ENCODE data around the gene CNPY2. TPM values are rescaled to one million over a fixed set of nuclear protein-coding genes. Genes with fewer than 3 reads are reported as not detected.

Gene CNPY2
- total and polyA plus RNA-seq, 3 donors from 2014 or later: 62.4 to 82.5 (median 63.3) TPM

DNA sequence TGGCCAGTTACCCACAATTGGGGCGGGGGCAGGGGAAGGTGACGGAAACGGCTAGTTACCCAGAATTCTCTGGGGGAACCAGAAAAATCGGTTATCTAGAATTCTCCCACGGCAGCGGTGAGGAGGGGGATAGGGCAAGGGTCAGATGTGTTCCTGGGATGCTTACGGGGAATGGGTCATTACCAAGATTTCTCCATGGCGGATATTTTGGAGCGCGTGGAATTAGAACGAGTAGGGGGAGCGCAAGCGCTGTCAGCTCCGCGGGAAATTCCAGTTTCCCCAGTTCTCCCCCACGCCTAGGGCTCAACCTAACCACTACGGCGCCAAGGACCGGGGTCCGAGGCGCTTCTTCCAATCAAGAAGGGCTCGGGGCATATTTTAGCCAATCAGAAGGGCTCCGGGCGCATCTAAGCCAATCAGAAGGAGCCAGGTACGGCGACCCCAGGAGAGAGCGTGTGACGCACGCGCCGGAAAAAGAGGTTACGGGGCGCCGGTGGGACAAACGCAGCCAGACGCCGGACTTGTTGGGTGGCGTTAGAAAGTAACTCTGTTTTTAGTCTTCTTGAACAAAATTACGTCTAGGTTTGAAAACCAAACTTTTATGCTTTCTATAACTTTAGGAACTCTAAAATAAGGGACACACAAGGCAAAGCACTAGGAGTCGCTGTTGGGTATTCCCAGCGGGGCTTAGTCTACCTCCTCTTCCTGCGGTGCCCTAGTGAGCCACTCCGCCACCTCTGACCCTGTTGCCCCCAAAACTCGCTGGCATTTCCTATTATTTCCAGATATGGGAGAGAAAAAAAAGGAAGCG lies 18.1 kb upstream of the CNPY2 start, which contains the start of gene PAN2:
Gene PAN2 (minus strand): TSS at position 322 of the 811 bp plus-strand sequence. CDS start 906 bp downstream, outside the sequence.
- intact Hi-C loops (cut with DNase I; ENCODE audit: low total_unique reads): no loop called here

GRCh38 chr12:56333197-56333678 lies 17.4 kb upstream of the CNPY2 start:
- no peaks in the 10 kb centered on the region for H3K9me3 ChIP-seq
- peak overlapping the region; percentile 90 to 93 for H3K27ac ChIP-seq
- intact Hi-C loops (cut with DNase I; ENCODE audit: low total_unique reads): no loop called here
- peak overlapping the region; percentile 65 to 82 for H3K4me3 ChIP-seq
- no peak for DNase-seq
- H3K27me3 ChIP-seq: no peaks in the 10 kb centered on the region
- H3K4me1 ChIP-seq: no peaks in the 10 kb centered on the region
- H3K36me3 ChIP-seq (ENCODE audit: low read depth, missing control alignments): no peaks in the 10 kb centered on the region
- 16 to 17% methylated on average over 8 of the region's 8 CpGs for WGBS, 2 donors
- no peak for TF ChIP-seq POLR2A (IDR thresholded peaks at IDR 0.05)
- TF ChIP-seq, protein P1, sequence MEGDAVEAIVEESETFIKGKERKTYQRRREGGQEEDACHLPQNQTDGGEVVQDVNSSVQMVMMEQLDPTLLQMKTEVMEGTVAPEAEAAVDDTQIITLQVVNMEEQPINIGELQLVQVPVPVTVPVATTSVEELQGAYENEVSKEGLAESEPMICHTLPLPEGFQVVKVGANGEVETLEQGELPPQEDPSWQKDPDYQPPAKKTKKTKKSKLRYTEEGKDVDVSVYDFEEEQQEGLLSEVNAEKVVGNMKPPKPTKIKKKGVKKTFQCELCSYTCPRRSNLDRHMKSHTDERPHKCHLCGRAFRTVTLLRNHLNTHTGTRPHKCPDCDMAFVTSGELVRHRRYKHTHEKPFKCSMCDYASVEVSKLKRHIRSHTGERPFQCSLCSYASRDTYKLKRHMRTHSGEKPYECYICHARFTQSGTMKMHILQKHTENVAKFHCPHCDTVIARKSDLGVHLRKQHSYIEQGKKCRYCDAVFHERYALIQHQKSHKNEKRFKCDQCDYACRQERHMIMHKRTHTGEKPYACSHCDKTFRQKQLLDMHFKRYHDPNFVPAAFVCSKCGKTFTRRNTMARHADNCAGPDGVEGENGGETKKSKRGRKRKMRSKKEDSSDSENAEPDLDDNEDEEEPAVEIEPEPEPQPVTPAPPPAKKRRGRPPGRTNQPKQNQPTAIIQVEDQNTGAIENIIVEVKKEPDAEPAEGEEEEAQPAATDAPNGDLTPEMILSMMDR (IDR thresholded peaks at IDR 0.05): no peak

More for the DNA sequence above, 18.1 kb upstream of the CNPY2 start, which contains the start of gene PAN2:
- WGBS, 2 donors: 0% methylated on average over 34 to 45 of the region's 45 CpGs
- H3K36me3 ChIP-seq (ENCODE audit: low read depth, missing control alignments): no peaks in the 10 kb centered on the region
- H3K4me1 ChIP-seq: no peaks in the 10 kb centered on the region
- TF ChIP-seq, protein P1 (IDR thresholded peaks at IDR 0.05): peak; percentile 14 to 61 (median 44)
- no peak for TF ChIP-seq POLR2A (IDR thresholded peaks at IDR 0.05)
- H3K9me3 ChIP-seq: no peaks in the 10 kb centered on the region
- H3K4me3 ChIP-seq: peak within 1 kb of the TSS; percentile 65 to 82
- no peaks in the 10 kb centered on the region for H3K27me3 ChIP-seq
- peak within 1 kb of the TSS; percentile 90 to 93 for H3K27ac ChIP-seq
- DNase-seq: peak; percentile 97

DNA sequence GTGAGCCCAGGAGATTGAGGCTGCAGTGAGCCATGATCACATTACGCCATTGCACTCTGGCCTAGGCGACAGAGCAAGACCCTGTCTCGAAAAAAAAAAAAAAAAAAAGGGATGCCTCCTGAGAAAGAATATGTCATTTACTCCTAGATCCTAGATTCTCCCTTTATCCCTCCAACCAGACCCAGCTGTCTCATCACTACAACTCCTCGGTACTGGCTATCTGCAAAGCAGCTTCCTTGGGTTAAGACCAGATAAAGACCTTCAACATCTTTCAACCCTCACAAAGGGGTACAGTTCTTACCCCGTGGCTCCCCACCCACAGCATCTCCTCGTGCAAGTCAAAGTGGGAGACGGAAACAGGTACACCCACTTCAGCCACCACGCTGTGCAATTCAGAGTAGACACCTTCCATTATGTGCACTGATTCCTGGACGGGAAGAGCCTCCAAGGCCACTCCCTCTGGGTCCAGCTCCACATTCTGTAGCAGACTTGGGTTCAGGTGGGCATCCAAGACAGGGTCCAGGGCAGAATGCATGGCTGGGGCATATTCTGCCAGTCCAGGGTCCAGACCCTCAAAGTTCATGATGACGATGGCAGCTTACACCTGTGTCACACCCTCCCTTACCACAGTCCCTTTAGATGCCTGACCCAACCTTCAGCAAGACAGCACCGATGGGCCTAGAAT lies 16.9 kb upstream of the CNPY2 start:
- H3K36me3 ChIP-seq (ENCODE audit: low read depth, missing control alignments): no peaks in the 10 kb centered on the region
- no peaks in the 10 kb centered on the region for H3K4me1 ChIP-seq
- WGBS, 2 donors: 76 to 83% methylated on average over 10 to 11 of the region's 11 CpGs
- peak overlapping the region; percentile 65 to 82 for H3K4me3 ChIP-seq
- intact Hi-C loops (cut with DNase I; ENCODE audit: low total_unique reads): no loop called here
- no peak for DNase-seq
- H3K9me3 ChIP-seq: no peaks in the 10 kb centered on the region
- TF ChIP-seq POLR2A (IDR thresholded peaks at IDR 0.05): no peak
- TF ChIP-seq, protein P1 (IDR thresholded peaks at IDR 0.05): no peak
- H3K27ac ChIP-seq: peak overlapping the region; percentile 90 to 93
- H3K27me3 ChIP-seq: no peaks in the 10 kb centered on the region

DNA sequence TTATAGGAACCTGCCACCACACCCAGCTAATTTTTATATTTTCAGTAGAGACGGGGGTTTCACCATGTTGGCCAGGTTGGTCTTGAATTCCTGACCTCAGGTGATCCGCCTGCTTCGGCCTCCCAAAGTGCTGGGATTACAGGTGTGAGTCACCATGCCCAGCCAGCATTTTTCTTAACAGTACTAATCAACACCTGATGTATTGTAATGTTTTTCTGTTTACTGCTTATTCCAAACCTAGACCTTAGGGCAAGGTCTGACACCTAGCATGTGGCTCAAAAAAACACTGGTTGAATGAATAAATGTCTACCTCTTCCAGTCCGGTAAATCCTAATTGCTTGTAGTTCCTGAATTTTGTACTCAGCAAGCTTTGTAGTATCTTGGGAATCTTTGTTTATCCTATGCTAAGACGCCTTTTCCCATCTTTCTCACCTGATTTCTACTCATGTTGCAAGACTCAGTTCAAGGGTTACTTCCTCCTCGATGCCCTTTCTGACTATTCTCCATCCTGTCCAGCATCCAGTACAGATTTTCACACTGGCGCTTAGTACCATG lies 15.2 kb upstream of the CNPY2 start:
- intact Hi-C loops (cut with DNase I; ENCODE audit: low total_unique reads): no loop called here
- H3K4me1 ChIP-seq: no peaks in the 10 kb centered on the region
- 96 to 97% methylated on average over 7 of the region's 7 CpGs for WGBS, 2 donors
- TF ChIP-seq, protein P1 (IDR thresholded peaks at IDR 0.05): no peak
- no peak for TF ChIP-seq POLR2A (IDR thresholded peaks at IDR 0.05)
- no peaks in the 10 kb centered on the region for H3K27me3 ChIP-seq
- DNase-seq: no peak
- H3K36me3 ChIP-seq (ENCODE audit: low read depth, missing control alignments): no peaks in the 10 kb centered on the region
- no peak overlapping the region for H3K27ac ChIP-seq
- H3K4me3 ChIP-seq: no peak overlapping the region
- no peaks in the 10 kb centered on the region for H3K9me3 ChIP-seq
